Measurements from ENCODE around the gene OTOP1.

GRCh38 chr4:4170596-4171150 is 56.1 kb downstream of the OTOP1 start:
- TF ChIP-seq CTCF (IDR thresholded peaks at IDR 0.05) (no peak), POLR2AphosphoS5 (IDR thresholded peaks at IDR 0.05) (no peak)

All from prostate gland (tissue), 2 donors.